SH-SY5Y (cell line): Measurements from ENCODE around the gene USP7.

Experiments used
- GATA2 ChIP-seq: IDR thresholded peaks from 2 replicates; pipeline ENCODE4 v1.6.1; 2011; ENCODE audit warnings: mild to moderate bottlenecking, low read depth, low read length
- GATA3 ChIP-seq: IDR thresholded peaks from 2 replicates; pipeline ENCODE4 v1.6.1; 2011; ENCODE audit warnings: low read depth, mild to moderate bottlenecking, low read length, moderate library complexity

USP7 gene

DNA sequence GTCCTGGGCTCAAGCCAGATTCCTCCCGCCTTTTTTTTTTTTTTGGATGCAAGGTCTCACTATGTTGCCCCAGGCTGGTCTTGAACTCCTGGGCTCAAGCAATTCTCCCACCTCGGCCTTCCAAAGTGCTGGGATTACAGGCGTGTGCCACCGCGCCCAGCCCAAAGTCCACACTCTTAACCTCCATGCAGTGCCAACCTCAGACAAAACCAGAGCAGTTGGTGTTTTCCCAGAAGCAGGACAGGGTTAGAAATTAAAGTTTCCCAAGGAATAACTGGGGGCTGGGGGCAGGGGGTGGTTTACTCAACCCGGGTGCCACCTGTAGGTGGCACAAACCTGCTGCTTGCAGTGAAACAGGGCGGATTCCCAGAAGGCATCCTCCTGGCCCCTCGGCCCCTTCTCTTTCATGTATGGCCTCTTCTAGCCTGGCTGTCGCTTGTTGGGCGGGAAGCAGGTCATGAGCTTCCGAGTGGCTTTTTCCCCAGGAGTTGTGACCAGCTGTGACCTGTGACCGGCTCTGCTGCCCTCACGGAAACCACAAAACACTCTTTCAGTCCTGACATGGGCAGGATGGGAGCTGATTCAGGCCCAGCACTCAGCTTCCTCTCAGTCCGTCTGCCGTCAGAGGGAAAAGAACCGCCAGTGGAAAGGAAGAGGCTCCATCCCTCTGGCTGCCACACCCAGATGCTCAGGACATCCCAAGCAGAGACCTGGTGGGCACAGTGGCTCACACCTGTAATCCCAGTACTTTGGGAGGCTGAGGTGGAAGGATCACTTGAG is 25.6 kb upstream of the USP7 start:
- TF ChIP-seq GATA3 (no peak), GATA2 (no peak)

DNA sequence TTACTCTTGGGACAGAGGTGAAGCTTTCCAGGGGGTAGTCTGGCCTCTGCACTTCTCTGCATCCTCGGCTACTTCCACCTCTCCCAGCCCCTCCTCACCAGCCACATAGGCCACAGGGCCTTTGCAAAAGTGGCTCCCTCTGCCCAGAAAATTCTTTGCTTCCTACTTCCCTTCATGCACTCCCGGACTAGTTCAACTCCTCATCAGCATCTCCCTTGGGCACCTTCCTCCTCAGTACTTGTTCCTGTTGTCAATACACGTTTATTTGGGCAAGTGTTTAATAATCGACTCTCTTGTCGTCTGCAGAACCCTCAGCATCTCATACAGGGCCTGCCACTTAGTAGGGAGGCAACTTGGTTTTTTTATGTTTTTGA is 23.1 kb upstream of the USP7 start:
- TF ChIP-seq GATA2 (no peak), GATA3 (no peak)

DNA sequence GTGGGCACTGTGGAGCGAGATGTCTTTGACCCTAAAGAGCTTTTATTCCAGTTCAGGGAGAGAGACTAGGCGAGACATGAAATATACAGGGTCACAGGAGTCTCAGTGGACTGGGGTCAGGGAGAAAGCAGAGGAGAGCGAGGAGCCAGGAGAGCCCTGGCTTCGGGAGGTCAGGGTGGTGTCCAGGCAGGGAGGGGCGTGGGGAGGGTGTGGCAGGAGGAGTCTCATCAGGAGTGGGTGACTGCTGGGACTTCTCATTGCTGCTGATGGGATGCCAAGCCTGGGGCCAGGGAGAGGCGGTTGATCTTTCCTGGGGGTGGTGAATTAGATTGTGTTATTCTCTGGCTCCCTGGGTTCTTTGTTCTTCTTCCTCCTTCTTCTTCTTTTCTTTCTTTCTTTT is 22.4 kb upstream of the USP7 start:
- TF ChIP-seq GATA2: no peak
- TF ChIP-seq GATA3: no peak

DNA sequence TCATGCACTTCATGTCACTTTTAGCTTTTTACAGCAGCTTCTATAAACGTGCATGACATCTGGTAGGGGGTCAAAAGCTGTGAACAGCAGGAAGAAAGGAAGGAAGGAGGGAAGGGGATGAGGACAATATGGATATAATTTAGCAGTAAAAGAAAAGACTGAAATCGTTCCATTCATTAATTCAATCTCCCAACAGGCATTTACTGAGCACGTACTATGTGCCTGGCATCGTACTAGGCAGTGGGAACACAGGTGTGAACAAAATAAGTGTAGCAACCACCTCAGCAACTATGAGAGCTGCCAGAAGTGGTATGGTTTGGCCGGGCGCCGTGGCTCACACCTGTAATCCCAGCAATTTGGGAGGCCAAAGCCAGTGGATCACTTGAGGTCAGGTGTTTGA is 19.1 kb upstream of the USP7 start:
- TF ChIP-seq GATA3 (no peak), GATA2 (no peak)

DNA sequence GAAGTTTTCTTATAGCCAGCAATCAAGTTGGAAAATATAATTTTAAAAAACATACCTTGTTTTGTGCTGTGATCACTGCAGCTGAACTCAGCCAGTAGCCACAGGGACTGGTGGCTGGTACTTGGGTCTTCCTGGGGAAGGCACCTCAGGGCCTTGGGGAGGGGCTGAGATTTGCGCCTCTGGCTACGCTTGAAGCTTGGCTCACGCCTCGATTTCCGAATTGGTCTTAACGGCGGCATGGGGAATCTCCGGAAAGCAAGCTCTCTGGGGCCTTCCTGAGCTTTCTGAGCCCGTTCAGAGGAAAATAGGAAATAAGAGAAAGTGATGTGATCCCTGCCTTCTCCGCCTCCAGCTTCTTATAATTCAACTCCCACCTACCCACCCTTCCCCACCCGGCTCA is 11.3 kb upstream of the USP7 start:
- TF ChIP-seq GATA2: no peak
- TF ChIP-seq GATA3: no peak

DNA sequence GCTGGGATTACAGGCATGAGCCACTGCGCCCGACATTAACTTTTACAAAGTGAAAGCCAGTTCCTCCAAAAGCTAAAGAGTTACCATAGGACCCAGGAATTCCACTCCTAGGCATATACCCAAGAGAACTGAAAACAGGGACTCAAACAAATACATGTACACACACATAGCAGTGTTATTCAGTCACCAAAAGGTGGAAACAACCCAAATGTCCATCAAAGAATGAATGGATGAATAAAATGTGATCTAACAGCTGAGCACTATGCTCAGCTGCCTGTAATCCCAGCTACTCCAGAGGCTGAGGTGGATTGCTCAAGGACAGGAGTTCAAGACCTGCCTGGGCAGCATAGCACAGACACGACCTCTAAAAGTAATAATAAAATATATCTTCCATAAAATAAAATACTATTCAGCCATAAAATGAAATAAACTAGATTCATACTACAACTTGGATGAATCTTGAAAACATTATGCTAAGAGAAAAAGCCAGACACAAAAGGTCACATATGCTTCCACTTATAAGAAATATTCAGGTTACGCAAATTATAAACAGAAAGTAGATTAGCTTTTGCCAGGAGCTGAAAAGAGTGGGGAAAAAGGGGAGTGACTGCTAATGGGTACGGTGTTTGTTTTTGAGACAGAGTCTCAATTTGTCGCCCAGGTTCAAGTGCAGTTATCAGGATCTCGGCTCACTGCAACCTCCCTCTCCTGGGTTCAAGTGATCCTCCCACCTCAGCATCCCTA is 9.3 kb upstream of the USP7 start:
- TF ChIP-seq GATA2 (no peak), GATA3 (no peak)

DNA sequence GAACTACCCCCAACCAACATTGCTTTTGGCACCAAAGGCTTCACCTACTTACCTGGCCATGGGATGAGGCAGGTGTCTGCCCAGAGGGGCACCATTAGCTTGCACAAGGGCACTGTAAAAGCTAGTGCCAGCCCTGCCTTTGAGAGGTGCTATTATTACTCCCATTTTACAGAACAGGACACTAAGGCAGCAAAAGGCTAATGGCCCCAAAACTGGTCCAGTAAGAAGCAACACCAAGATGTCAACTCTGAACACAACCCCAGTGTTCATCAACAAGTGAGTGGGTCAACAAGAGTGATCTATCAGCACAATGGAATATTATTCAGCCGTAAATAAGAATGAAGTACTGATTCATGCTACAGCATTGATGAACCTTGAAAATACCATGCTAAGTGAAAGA is 7.7 kb upstream of the USP7 start:
- no peak for TF ChIP-seq GATA3

DNA sequence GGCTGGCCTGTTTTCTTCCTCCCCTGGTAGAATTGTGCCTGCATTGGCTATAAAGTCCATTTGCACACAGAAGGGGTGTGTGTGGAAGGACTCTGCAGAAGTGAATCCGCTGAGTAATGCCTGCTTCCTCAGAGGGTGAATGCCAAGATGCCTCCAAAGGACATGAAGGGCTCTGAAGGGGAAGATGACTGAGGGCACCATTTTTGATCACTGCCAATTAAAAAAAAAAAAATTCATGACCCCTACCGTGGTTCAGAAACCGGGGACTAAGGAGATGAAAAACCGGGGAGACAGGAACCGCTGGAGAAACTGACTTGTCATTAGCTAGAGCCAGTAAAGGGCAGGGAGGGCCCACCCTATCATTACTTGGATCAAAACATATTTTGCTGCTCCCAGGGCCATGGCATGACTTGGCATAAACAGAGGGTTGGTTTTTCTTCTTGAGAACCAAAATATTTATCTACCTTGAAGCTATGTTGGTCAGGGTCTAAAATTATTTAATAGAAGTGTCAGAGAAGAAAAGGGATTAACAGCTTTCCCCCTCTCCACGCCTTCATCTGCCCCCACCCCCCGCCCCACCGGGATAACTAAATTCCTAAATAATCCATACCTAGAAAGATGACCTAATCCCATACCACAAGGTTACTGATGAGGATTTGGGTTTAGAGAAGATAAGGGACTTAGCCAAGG is 3.6 kb upstream of the USP7 start:
- TF ChIP-seq GATA3 (no peak), GATA2 (no peak)

DNA sequence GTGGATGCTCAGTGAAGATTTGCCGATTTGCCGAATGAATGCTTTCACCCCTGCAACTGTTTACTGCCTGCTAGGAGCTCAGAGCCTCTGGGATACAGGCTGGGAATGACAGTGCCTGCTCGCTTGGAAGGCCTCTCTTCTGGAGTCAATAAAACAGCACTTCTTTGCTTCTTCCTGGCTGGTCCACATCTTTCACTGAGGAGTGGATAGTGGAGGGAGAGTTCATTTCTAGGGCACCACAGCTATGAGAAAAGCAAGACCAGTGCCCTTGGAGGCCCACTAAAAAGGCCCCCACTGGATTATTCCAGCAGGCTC is 3.1 kb upstream of the USP7 start:
- TF ChIP-seq GATA3 (no peak), GATA2 (no peak)

DNA sequence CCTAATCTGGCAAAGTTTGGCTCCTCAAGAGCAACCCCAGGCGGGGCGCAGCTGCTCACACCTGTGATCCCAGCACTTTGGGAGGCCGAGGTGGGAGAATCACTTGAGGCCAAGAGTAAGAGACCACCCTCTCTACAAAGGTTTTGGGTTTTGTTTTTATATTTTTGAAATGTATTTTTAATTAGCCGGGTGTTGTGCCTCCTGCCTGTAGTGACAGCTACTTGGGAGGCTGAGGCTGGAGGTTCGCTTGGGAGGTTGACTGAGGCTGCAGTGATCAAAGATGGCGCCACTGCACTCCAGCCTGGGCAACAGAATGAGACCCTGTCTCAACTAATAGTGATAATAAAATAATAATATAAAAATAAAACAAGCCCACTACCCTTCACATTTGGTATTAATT is 756 bp upstream of the USP7 start:
- no peak for TF ChIP-seq GATA2

DNA sequence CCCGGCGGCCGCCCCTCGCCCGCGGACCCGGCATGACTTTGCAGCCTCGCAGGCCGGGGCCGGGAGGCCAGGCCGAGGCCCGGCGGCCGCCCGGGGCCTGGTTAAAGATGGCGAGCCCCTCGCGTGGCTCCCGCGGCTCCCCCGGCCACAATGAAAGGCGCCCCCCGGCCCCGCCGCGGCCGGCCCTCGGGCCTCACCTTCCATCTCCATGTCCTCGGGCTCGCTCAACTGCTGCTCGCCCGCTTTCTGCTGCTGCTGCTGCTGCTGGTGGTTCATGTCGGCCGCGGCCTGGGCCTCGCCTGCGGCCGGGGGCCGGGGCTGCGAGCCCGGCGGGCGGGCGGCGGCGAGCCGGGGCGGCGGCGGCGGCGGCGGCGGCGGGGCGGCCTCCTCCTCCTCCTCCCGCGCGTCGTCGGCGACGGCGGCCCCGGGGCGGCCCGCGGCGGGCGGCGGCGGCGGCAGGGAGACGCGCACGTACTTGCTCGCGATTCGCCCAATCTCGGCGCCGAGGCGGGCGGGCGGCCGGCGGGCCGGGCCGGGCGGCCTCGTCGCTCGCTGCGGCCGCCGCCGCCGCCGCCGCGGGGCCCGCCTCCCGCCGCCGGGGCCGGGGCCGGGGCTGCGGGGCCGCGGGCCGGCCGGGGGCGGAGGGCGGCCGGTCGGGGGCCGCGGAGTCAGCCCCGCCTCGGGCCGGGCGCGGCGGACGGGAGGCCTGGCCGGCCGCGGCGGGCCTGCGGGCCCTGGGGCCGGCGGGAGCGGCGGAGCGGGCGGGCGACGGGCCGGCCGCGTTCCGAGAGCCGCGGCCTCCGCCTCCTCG is 491 bp downstream of the USP7 start:
- TF ChIP-seq GATA2: no peak
- no peak for TF ChIP-seq GATA3

DNA sequence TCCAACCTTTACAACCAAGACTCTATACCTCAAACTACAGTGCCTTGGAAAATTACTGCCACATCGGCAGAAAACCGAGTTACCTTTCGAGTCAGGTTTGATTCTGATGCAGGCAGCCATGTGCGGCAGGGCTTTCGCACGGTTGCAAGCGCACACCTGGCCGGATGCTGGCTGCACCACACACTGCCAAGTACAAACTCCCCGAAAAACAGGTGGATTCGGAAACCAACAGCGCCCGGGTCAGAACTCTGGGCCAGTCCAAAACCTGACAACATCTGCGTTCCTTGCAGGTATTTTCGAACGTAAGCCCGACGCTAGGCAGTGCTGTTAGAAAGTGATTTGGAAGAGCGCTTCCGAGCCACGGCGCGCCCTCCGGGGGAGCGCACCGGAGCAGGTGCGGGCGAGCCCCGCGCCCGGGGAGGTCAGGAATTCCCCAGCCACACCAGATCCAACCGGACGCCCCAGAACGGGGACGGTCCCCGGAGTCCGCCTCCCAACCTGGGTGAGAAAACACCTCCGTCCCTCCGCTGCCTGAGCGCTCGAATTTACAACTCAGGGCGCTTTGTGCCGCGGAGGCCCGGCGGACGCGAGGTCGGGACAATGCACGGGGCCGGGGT is 1.2 kb downstream of the USP7 start:
- TF ChIP-seq GATA3 (no peak), GATA2 (no peak)

DNA sequence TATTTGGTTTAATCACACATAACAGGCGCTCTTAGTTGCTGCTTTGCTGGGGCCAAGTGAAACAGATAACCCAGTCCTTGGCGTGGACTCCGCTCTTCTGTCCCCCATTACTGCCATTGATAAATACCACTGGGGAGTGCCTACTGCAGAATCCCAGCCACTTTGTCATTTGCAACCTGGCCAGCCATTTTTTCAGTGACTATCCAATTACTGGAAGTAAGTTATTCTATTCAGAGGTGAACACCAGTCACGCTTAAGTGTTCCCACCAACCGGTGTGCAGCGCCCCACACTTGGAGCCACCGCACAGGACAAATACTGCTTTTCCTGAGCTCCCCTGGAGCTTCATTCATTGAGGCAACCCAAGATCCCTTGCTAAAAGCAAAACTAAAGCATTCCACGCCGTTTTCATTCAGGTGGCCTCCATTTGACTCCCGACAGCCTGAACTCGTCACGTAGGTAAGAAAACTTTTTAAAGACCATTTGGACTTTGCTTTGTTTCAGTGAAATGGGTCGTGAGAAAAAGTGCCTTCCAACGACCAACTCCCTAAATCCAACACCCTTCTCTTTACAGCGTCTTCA is 1.8 kb downstream of the USP7 start:
- TF ChIP-seq GATA3 (no peak), GATA2 (no peak)

DNA sequence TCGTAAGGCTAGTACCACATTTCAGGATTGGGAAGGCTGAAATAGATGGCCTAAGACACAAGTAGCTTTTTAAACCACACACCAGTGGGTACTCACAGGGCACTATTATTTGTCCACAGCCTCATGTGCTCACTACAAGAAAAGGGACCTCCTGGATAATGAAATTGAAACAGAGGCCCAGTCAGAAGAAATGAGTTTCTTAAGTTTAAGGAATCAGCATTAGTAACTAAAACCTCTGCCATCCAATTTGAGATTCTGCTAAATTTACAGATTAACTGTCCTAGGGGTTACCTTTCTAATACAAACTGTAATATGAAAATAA is 3.0 kb downstream of the USP7 start:
- TF ChIP-seq GATA2 (no peak), GATA3 (no peak)
